Neural crest cell (in vitro differentiated cells): ENCODE results near the gene ATXN2L. TPM values are rescaled to one million over a fixed set of nuclear protein-coding genes. Genes with fewer than 3 reads are reported as not detected.
"Not testable (repeated sequence)": the region's sequence is repeated elsewhere in the genome, so short reads cannot be mapped to it uniquely, and the experiment has no call there.

Experiments used
- DNase-seq: peaks from one replicate; pipeline ENCODE4 v3.0.0; 2021; ENCODE audit warnings: low read depth, mixed read lengths, low spot score
- H3K27ac Mint-ChIP-seq: one replicate; pipeline ENCODE4 v1.8.0; 2021; ENCODE audit warnings: mild to moderate bottlenecking, mixed read lengths; ENCODE audit not compliant: unreplicated experiment
- H3K27me3 Mint-ChIP-seq: 2 replicates; pipeline ENCODE4 v1.8.0; 2021; ENCODE audit warnings: low read depth, mild to moderate bottlenecking, mixed read lengths
- H3K36me3 Mint-ChIP-seq: 2 replicates; pipeline ENCODE4 v1.8.0; 2021; ENCODE audit warnings: low read depth, mild to moderate bottlenecking, mixed read lengths
- H3K4me1 Mint-ChIP-seq: 2 replicates; pipeline ENCODE4 v1.8.0; 2021; ENCODE audit warnings: mixed read lengths
- H3K4me3 Mint-ChIP-seq: one replicate; pipeline ENCODE4 v1.8.0; 2021; ENCODE audit warnings: mild to moderate bottlenecking, mixed read lengths
- H3K9me3 Mint-ChIP-seq: 2 replicates; pipeline ENCODE4 v1.8.0; 2021; ENCODE audit warnings: mixed read lengths
- CTCF ChIP-seq: fragments of 200-600 bp; sonication (generic); conservative IDR thresholded peaks from 2 replicates; pipeline ENCODE4 v1.5.0; 2021; ENCODE audit warnings: antibody characterized with exemption, mild to moderate bottlenecking
- total RNA-seq: library from RNA; stranded (reverse); gene quantifications from 2 replicates; pipeline ENCODE4 v1.2.1, GENCODE V29; 2021

ATXN2L gene
- total RNA-seq, 1 donor from 2014 or later: 272 TPM

GRCh38 chr16:28880589-28880915 is 57.8 kb downstream of the ATXN2L start:
- no peak for TF ChIP-seq CTCF
- H3K27ac Mint-ChIP-seq: no peak overlapping the region
- H3K36me3 Mint-ChIP-seq: no peaks in the 10 kb centered on the region
- no peak for DNase-seq
- peak overlapping the region; percentile 82 for H3K4me3 Mint-ChIP-seq
- peaks cover 43% of the 10 kb centered on the region for H3K4me1 Mint-ChIP-seq
- no peaks in the 10 kb centered on the region for H3K9me3 Mint-ChIP-seq
- H3K27me3 Mint-ChIP-seq: peaks cover 5% of the 10 kb centered on the region

DNA sequence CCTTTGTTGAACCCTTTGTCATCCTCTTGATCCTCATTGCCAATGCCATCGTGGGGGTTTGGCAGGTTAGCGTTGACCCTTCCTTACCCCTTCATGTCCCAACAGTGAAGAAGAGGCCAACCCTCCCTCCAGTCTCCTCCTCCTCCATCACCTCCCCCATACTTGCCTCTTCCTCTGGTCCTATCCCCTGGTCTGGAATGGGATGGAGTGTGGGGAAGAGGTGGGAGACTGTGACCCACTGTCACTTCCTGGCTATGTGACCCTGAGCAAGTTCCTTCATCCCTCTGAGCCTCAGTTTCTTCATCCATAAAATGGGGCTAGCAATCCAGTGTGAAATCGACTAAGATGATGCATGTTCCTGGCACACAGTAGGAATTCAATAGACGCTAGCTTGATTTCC is 58.2 kb downstream of the ATXN2L start:
- Mint-ChIP-seq H3K4me1 (peaks cover 43% of the 10 kb centered on the region), H3K27me3 (peaks cover 5% of the 10 kb centered on the region), H3K9me3 (no peaks in the 10 kb centered on the region), H3K36me3 (no peaks in the 10 kb centered on the region), H3K27ac (no peak overlapping the region), H3K4me3 (peak overlapping the region; percentile 82)
- TF ChIP-seq CTCF: no peak
- no peak for DNase-seq

DNA sequence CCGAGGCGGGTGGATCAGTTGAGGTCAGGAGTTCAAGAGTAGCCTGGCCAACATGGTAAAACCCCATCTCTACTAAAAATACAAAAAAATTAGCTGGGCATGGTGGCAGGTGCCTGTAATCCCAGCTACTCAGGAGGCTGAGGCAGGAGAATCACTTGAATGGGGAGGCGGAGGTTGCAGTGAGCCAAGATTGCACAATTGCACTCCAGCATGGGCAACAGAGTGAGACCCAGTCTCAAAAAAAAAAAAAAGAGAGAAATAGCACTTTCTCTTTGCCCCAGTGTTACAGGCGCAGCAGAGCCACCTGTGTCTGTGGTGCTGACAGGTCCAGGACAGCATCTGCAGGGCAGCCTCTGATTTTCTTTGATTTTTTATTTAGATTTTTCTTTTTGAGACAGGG is 58.8 kb downstream of the ATXN2L start:
- not testable (repeated sequence) for DNase-seq, H3K9me3 Mint-ChIP-seq, H3K36me3 Mint-ChIP-seq, H3K27me3 Mint-ChIP-seq, H3K27ac Mint-ChIP-seq
- H3K4me1 Mint-ChIP-seq: peaks cover 42% of the 10 kb centered on the region
- H3K4me3 Mint-ChIP-seq: peak overlapping the region; percentile 82

DNA sequence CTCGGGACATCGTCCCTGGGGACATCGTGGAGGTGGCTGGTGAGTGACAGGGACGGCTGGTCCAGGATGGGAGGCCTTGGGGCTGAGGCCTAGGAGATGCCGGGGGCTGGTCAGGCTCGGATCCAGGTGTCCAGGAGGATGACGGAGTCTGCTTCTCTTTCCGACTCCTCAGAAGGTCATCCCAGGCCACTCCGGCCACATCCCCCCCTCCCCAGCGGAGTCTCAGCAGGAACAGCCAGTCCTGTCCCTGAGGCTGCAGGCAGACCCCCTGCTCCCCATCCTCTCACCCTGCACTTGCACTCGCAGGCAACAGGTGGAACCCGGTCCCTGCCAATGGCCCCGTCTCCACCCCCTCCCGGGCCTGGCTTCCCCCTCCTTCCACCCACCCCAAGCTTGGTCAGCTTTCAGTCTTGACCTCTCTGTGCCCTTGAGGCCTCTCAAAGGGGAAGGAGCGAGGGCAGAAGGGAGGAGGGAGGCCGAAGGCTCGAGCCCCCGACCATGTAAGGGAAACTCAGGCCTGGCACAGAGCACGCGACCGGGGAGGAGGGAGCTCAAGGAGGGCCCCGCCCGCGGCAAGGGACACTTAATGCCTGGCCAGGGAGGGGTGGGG is 59.9 kb downstream of the ATXN2L start:
- Mint-ChIP-seq H3K27ac (peak overlapping the region; percentile 27), H3K9me3 (no peaks in the 10 kb centered on the region), H3K4me1 (peaks cover 33% of the 10 kb centered on the region), H3K4me3 (peak overlapping the region; percentile 49), H3K27me3 (peaks cover 5% of the 10 kb centered on the region), H3K36me3 (no peaks in the 10 kb centered on the region)
- no peak for TF ChIP-seq CTCF
- peak; percentile 35 for DNase-seq

DNA sequence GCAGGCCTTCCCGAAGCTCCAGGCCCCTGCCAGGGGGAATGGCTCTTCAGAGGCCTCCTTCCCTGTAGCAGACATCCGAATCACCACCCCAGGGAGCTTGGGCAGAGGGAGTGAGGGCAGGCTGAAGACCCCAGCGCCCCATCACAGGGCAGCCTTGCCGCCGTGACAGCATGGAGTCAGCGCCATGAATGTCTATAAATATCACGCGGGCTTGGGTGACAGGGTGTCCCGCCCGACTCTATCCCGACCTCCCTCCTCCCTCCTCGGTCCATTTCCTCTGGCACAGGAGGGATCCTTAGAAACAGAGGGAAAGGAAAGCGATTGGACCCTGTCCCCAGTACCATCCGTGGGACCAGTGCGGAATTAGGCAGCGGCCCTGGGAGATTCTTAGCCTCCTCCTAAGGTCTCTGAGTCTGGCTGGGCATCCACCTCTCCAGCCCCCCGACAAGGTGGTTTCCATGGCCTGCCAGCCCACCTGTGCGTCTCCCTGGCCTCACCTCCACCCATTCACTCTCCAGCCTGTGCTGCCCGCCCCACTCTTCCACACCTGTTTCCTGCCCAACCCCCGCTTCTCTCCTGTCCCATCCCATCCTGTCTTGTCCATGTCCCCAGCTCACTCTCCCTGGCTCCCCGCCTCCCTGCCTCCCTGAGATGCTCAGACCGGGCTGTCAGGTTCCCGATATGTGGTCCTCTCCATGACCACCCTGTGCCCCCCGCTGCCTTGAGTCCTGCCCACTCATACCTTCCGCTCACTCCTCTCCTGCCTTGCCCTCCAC is 60.6 kb downstream of the ATXN2L start:
- no peak for DNase-seq
- Mint-ChIP-seq H3K9me3 (no peaks in the 10 kb centered on the region), H3K36me3 (no peaks in the 10 kb centered on the region), H3K27ac (peak overlapping the region; percentile 62), H3K27me3 (peaks cover 5% of the 10 kb centered on the region), H3K4me1 (peaks cover 33% of the 10 kb centered on the region), H3K4me3 (peak overlapping the region; percentile 8)
- TF ChIP-seq CTCF: no peak

DNA sequence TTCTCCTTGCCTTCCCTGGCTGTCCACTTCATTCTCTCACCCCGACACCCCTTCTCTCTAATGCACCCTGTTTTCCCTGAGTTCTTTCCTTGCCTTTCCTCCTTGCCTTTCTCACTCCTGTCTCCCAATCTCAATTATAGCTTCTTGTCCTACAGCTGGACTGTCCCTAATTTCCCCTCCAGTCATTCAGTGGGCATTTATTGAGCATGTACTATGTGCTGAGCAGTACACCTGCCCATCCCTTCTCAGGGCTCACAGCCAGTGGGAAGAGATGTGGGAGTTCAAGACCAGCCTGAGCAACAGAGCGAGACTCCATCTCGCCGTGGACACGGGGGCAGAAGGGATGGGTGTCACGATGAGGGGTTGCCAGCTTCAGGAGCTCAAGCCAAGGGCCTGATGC is 61.2 kb downstream of the ATXN2L start:
- Mint-ChIP-seq H3K27me3 (peaks cover 5% of the 10 kb centered on the region), H3K27ac (peak overlapping the region; percentile 35), H3K36me3 (no peaks in the 10 kb centered on the region), H3K9me3 (no peaks in the 10 kb centered on the region), H3K4me1 (peaks cover 27% of the 10 kb centered on the region), H3K4me3 (peak overlapping the region; percentile 8)
- DNase-seq: no peak
- no peak for TF ChIP-seq CTCF
